Hypothalamus (tissue), 51 donors: ENCODE measurements around the gene MTA2.
A peak's percentile ranks its signal among the peaks of the same experiment; 100 is the strongest.

Experiments
- DNase-seq, 51 donors: peaks; one replicate each; lab custom pipeline; 2025; lab: John Stamatoyannopoulos, UW

MTA2 gene

GRCh38 chr11:62613291-62613778 lies 11.7 kb upstream of the MTA2 start:
- peak in 27 of 51 donors; percentile 36 to 84 (median 65) for DNase-seq

- peak in 50 of 51 donors; percentile 50 to 97 (median 80) for DNase-seq
Observed at GRCh38 chr11:62612366-62613290, 11.0 kb upstream of the MTA2 start, which contains the start of the genes EML3 and ROM1. Gene EML3, minus strand, starts transcription at chr11:62612775. Its CDS starts 318 bp downstream, at chr11:62612457. Gene ROM1, plus strand, starts transcription at chr11:62613257. Its CDS starts 25 bp downstream, at chr11:62613282.

- peak in 19 of 51 donors; percentile 10 to 62 (median 32) for DNase-seq
Observed at GRCh38 chr11:62611705-62612365, 10.2 kb upstream of the MTA2 start.

GRCh38 chr11:62610814-62611704 lies 9.4 kb upstream of the MTA2 start:
- no peak for DNase-seq

GRCh38 chr11:62610403-62610802 lies 8.7 kb upstream of the MTA2 start:
- no peak for DNase-seq

- DNase-seq = no peak
Observed at GRCh38 chr11:62608776-62609175, 7.1 kb upstream of the MTA2 start.

- no peak for DNase-seq
Observed at GRCh38 chr11:62607714-62608113, 6.0 kb upstream of the MTA2 start.

GRCh38 chr11:62605902-62606301 lies 4.2 kb upstream of the MTA2 start:
- no peak for DNase-seq

GRCh38 chr11:62605467-62605866 lies 3.8 kb upstream of the MTA2 start:
- no peak for DNase-seq

GRCh38 chr11:62604460-62605120 lies 2.9 kb upstream of the MTA2 start:
- DNase-seq = peak in 1 of 51 donors; percentile 11

GRCh38 chr11:62603776-62604299 lies 2.2 kb upstream of the MTA2 start:
- DNase-seq = no peak

GRCh38 chr11:62603072-62603408 lies 1.4 kb upstream of the MTA2 start:
- no peak for DNase-seq

GRCh38 chr11:62602141-62603071 lies 741 bp upstream of the MTA2 start:
- DNase-seq = peak in 46 of 51 donors; percentile 23 to 94 (median 72)

GRCh38 chr11:62601122-62601371 lies 618 bp downstream of the MTA2 start:
- peak in 13 of 51 donors; percentile 23 to 64 (median 47) for DNase-seq

- DNase-seq = peak in 1 of 51 donors; percentile 21
Observed at GRCh38 chr11:62600367-62601121, 1.1 kb downstream of the MTA2 start.

- no peak for DNase-seq
Observed at GRCh38 chr11:62599901-62600300, 1.8 kb downstream of the MTA2 start.

GRCh38 chr11:62599069-62599696 lies 2.5 kb downstream of the MTA2 start:
- peak in 50 of 51 donors; percentile 19 to 94 (median 81) for DNase-seq

- no peak for DNase-seq
Observed at GRCh38 chr11:62595124-62595523, 6.5 kb downstream of the MTA2 start.
